GM19324 (cell line): ENCODE results near the gene RNU1-2.
"Not testable (repeated sequence)": the region's sequence is repeated elsewhere in the genome, so short reads cannot be mapped to it uniquely, and the experiment has no call there.

Experiments
- ATAC-seq: cut with Tn5 transposase; IDR thresholded peaks from one replicate; pipeline ENCODE4 v1.9.1; 2021; ENCODE audit warnings: mild to moderate bottlenecking, moderate library complexity; ENCODE audit not compliant: unreplicated experiment, low FRiP score

The RNU1-2 gene

GRCh38 chr1:16886860-16887605 is 8.7 kb upstream of the RNU1-2 start:
- ATAC-seq, result no peak

- no peak for ATAC-seq
These were observed 6.6 kb upstream of the RNU1-2 start for GRCh38 chr1:16888860-16889816.

GRCh38 chr1:16890539-16891021 is 5.2 kb upstream of the RNU1-2 start:
- not testable (repeated sequence) for ATAC-seq

- ATAC-seq, result not testable (repeated sequence)
These were observed 4.7 kb upstream of the RNU1-2 start for GRCh38 chr1:16891057-16891456.

- not testable (repeated sequence) for ATAC-seq
These were observed 2.7 kb upstream of the RNU1-2 start for GRCh38 chr1:16892978-16893525.

- not testable (repeated sequence) for ATAC-seq
These were observed 2.0 kb upstream of the RNU1-2 start for GRCh38 chr1:16893796-16894195.

GRCh38 chr1:16894338-16894737 is 1.4 kb upstream of the RNU1-2 start:
- not testable (repeated sequence) for ATAC-seq

GRCh38 chr1:16895233-16895597 is 565 bp upstream of the RNU1-2 start:
- not testable (repeated sequence) for ATAC-seq

- ATAC-seq, result not testable (repeated sequence)
These were observed 706 bp downstream of the RNU1-2 start for GRCh38 chr1:16896316-16897055.

GRCh38 chr1:16897653-16898052 is 1.9 kb downstream of the RNU1-2 start:
- not testable (repeated sequence) for ATAC-seq

- ATAC-seq, result not testable (repeated sequence)
These were observed 2.5 kb downstream of the RNU1-2 start for GRCh38 chr1:16898298-16898697.

GRCh38 chr1:16899020-16899419 is 3.2 kb downstream of the RNU1-2 start:
- ATAC-seq, result not testable (repeated sequence)

- no peak for ATAC-seq
These were observed 5.0 kb downstream of the RNU1-2 start for GRCh38 chr1:16900751-16901150.

GRCh38 chr1:16901371-16901770 is 5.6 kb downstream of the RNU1-2 start:
- not testable (repeated sequence) for ATAC-seq

- no peak for ATAC-seq
These were observed 7.3 kb downstream of the RNU1-2 start for GRCh38 chr1:16903054-16903453.

GRCh38 chr1:16903458-16903796 is 7.6 kb downstream of the RNU1-2 start:
- no peak for ATAC-seq

GRCh38 chr1:16904560-16905109 is 8.9 kb downstream of the RNU1-2 start:
- peak; percentile 94 for ATAC-seq

- ATAC-seq, result peak; percentile 78
These were observed 9.5 kb downstream of the RNU1-2 start for GRCh38 chr1:16905110-16905867.
